ENCODE data around the gene TIMP3. TPM values are rescaled to one million over a fixed set of nuclear protein-coding genes. Genes with fewer than 3 reads are reported as not detected.

TIMP3 gene
- total and polyA plus RNA-seq, 2 donors (not counting 1 experiment from before 2014, with no cell fraction given) = not detected

GRCh38 chr22:32777987-32778386, 23.5 kb upstream of the TIMP3 start:
- no peak overlapping the region for H3K4me3 ChIP-seq (ENCODE audit: control extremely low read depth in 1 of 5, extremely low read depth in 1 of 5, insufficient read depth in 1 of 5, low read depth in 2 of 5, low read length in 4 of 5)
- no peaks in the 10 kb centered on the region for H3K36me3 ChIP-seq (replicated peaks in 1 of 2; ENCODE audit: control extremely low read depth in 1 of 2, control insufficient read depth in 1 of 2, extremely low read depth in 1 of 2, insufficient read depth in 2 of 2, low read length in 1 of 2)
- ATAC-seq (ENCODE audit: low read depth) = no peak
- no peaks in the 10 kb centered on the region for H4K20me1 ChIP-seq (ENCODE audit: control insufficient read depth, insufficient read depth, low read length, poor library complexity, severe bottlenecking)
- no peak for TF ChIP-seq CTCF (IDR thresholded peaks at IDR 0.05)
- no peak for TF ChIP-seq EZH2 (IDR thresholded peaks at IDR 0.05; ENCODE audit: borderline replicate concordance, insufficient read depth, low read depth, low read length, poor library complexity, severe bottlenecking)
- peaks cover 6% of the 10 kb centered on the region for H3K9me3 Mint-ChIP-seq (ENCODE audit: insufficient read depth)
- no peak for DNase-seq
- H3K79me2 ChIP-seq (ENCODE audit: control insufficient read depth, insufficient read depth, low read length) = no peaks in the 10 kb centered on the region
- H3K27me3 ChIP-seq (replicated peaks in 1 of 4; ENCODE audit: control extremely low read depth in 1 of 4, control insufficient read depth in 3 of 4, insufficient read depth in 4 of 4, low read length in 3 of 4) = no peaks in the 10 kb centered on the region
- no CpG with 5 or more reads among the region's 4 CpGs for WGBS (ENCODE audit: insufficient coverage)
- H3K9ac ChIP-seq (ENCODE audit: low read length) = no peak overlapping the region
- H3K27ac Mint-ChIP-seq = no peak overlapping the region
- no peak overlapping the region for H3K4me2 ChIP-seq (replicated peaks; ENCODE audit: low read depth, low read length, poor library complexity, severe bottlenecking)
- no peaks in the 10 kb centered on the region for H3K4me1 Mint-ChIP-seq
- POLR2A ChIA-PET = no interaction called here
- H3K4me3 Mint-ChIP-seq = no peak overlapping the region
- H3K27ac ChIP-seq (ENCODE audit: low read length in 2 of 2) = no peak overlapping the region
- no peak overlapping the region for H2AFZ ChIP-seq (ENCODE audit: insufficient read depth, low read depth, low read length, poor library complexity, severe bottlenecking)
- CTCF ChIA-PET = no interaction called here
- H3K4me1 ChIP-seq (ENCODE audit: control insufficient read depth in 2 of 2, insufficient read depth in 2 of 2, low read length in 2 of 2) = no peaks in the 10 kb centered on the region
- H3K27me3 Mint-ChIP-seq = peaks cover 6% of the 10 kb centered on the region
- intact Hi-C loops (cut with micrococcal nuclease) = no loop called here
- peaks cover 0 to 9% (median 0%) of the 10 kb centered on the region in 3 donors for H3K9me3 ChIP-seq (ENCODE audit: control extremely low read depth in 1 of 3, control insufficient read depth in 2 of 3, insufficient read depth in 1 of 3, low read length in 2 of 3)

- intact Hi-C loops (cut with micrococcal nuclease) = no loop called here
- Histone ChIP-seq H3K9ac (ENCODE audit: low read length) (no peak overlapping the region), H3K9me3 (ENCODE audit: control extremely low read depth in 1 of 3, control insufficient read depth in 2 of 3, insufficient read depth in 1 of 3, low read length in 2 of 3) (peaks cover 0 to 2% (median 0%) of the 10 kb centered on the region in 3 donors), H3K27ac (ENCODE audit: low read length in 2 of 2) (no peak overlapping the region), H4K20me1 (ENCODE audit: control insufficient read depth, insufficient read depth, low read length, poor library complexity, severe bottlenecking) (no peaks in the 10 kb centered on the region), H3K4me1 (ENCODE audit: control insufficient read depth in 2 of 2, insufficient read depth in 2 of 2, low read length in 2 of 2) (no peaks in the 10 kb centered on the region), H3K27me3 (replicated peaks in 1 of 4; ENCODE audit: control extremely low read depth in 1 of 4, control insufficient read depth in 3 of 4, insufficient read depth in 4 of 4, low read length in 3 of 4) (no peaks in the 10 kb centered on the region), H3K79me2 (ENCODE audit: control insufficient read depth, insufficient read depth, low read length) (no peaks in the 10 kb centered on the region), H3K4me2 (replicated peaks; ENCODE audit: low read depth, low read length, poor library complexity, severe bottlenecking) (no peak overlapping the region), H3K4me3 (ENCODE audit: control extremely low read depth in 1 of 5, extremely low read depth in 1 of 5, insufficient read depth in 1 of 5, low read depth in 2 of 5, low read length in 4 of 5) (no peak overlapping the region), H3K36me3 (replicated peaks in 1 of 2; ENCODE audit: control extremely low read depth in 1 of 2, control insufficient read depth in 1 of 2, extremely low read depth in 1 of 2, insufficient read depth in 2 of 2, low read length in 1 of 2) (no peaks in the 10 kb centered on the region), H2AFZ (ENCODE audit: insufficient read depth, low read depth, low read length, poor library complexity, severe bottlenecking) (no peak overlapping the region)
- Mint-ChIP-seq H3K4me1 (no peaks in the 10 kb centered on the region), H3K9me3 (ENCODE audit: insufficient read depth) (no peaks in the 10 kb centered on the region), H3K4me3 (no peak overlapping the region), H3K27ac (no peak overlapping the region), H3K27me3 (no peaks in the 10 kb centered on the region)
- TF ChIP-seq CTCF (IDR thresholded peaks at IDR 0.05) (no peak), EZH2 (IDR thresholded peaks at IDR 0.05; ENCODE audit: borderline replicate concordance, insufficient read depth, low read depth, low read length, poor library complexity, severe bottlenecking) (no peak)
- ATAC-seq (ENCODE audit: low read depth) (no peak), DNase-seq (no peak)
- WGBS (ENCODE audit: insufficient coverage) = 72% methylated on average over 2 of the region's 2 CpGs
- ChIA-PET CTCF (no interaction called here), POLR2A (no interaction called here)
Measured at GRCh38 chr22:32780726-32781310, 20.7 kb upstream of the TIMP3 start.

Data from B cell (primary cell).